ENCODE measurements around the gene ZSCAN12.
"Not testable (repeated sequence)": the region's sequence is repeated elsewhere in the genome, so short reads cannot be mapped to it uniquely, and the experiment has no call there.

Gene ZSCAN12

DNA sequence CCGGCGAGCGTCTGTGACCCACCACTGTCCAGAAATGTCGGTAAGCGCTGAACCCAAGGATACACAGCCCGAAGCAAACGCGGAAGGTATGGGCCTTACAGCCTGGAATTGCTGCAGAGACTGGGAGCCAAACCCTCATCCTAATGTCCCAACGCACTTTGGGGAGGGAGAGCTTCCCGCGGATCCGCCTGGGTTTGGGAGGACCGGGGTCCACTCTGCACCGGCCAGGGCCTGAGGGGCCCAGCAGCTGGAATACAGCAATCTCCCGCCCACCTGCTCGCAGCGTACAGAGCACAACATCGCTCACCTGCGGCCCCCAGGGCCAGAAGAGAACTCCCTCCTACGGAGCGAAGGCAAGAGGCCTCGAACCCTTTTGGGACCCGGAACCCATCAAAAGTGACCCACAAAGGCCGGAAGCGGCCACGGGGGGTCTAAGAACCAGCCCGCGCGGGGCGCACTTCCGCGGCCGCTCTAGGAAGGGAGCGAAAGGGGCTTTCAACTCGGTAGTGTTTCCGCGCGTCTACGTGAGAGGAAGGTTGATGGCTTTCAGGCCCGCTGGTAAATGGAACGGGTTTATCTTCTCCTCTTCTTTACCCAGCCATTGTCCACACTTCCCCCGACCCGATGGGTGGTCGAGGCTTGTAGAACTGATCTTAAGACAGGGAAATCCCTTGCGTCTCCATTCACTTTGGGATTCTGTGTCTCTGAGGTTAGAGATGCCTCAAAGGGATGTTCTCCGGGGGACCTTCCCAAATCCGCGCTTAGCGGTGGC, at the start of gene ZSCAN12:
TSS of gene ZSCAN12 (minus strand) at position 398 of the 772 bp plus-strand sequence. CDS start 1,342 bp downstream, outside the sequence.
- TF ChIP-seq, protein P1, sequence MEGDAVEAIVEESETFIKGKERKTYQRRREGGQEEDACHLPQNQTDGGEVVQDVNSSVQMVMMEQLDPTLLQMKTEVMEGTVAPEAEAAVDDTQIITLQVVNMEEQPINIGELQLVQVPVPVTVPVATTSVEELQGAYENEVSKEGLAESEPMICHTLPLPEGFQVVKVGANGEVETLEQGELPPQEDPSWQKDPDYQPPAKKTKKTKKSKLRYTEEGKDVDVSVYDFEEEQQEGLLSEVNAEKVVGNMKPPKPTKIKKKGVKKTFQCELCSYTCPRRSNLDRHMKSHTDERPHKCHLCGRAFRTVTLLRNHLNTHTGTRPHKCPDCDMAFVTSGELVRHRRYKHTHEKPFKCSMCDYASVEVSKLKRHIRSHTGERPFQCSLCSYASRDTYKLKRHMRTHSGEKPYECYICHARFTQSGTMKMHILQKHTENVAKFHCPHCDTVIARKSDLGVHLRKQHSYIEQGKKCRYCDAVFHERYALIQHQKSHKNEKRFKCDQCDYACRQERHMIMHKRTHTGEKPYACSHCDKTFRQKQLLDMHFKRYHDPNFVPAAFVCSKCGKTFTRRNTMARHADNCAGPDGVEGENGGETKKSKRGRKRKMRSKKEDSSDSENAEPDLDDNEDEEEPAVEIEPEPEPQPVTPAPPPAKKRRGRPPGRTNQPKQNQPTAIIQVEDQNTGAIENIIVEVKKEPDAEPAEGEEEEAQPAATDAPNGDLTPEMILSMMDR (IDR thresholded peaks at IDR 0.05; ENCODE audit: low read depth, low read length), result peak; percentile 81
- DNase-seq (ENCODE audit: extremely low read depth, low read depth), result peak; percentile 75

DNA sequence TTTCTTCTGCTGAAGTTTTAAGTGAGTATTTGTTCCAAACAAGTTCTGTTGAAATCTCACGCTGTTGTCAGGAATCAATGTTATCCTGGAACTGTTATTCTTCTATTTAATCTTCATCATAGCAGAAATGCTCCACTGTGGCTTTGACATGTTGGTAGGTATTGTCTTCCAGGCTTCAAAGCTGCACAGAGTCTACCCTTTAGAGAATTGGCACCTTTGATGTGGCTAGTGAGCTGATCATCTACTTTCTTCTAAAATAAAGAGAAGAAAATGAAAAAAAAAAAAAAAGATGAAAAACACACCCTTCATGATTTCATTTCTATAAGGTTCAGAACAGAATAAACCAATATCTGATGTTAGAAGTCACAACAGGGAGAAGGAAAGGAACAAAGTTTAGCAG, 49.5 kb upstream of the ZSCAN12 start:
- DNase-seq (ENCODE audit: extremely low read depth, low read depth), result no peak
- TF ChIP-seq, protein P1 (IDR thresholded peaks at IDR 0.05; ENCODE audit: low read depth, low read length), result no peak

DNA sequence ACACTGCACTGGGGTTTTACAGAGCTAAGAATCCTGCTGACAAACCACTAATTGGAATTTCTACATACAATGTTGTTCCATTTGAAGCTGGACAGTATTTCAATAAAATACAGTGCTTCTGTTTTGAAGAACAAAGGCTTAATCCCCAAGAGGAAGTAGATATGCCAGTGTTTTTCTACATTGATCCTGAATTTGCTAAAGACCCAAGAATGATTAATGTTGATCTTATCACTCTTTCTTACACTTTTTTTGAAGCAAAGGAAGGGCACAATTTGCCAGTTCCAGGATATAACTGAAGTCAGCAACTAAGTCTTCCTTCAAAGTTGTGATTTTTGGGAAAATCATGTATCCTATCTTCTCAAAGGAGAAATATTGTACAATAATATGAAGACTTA, 48.0 kb upstream of the ZSCAN12 start:
- DNase-seq (ENCODE audit: extremely low read depth, low read depth), result not testable (repeated sequence)

DNA sequence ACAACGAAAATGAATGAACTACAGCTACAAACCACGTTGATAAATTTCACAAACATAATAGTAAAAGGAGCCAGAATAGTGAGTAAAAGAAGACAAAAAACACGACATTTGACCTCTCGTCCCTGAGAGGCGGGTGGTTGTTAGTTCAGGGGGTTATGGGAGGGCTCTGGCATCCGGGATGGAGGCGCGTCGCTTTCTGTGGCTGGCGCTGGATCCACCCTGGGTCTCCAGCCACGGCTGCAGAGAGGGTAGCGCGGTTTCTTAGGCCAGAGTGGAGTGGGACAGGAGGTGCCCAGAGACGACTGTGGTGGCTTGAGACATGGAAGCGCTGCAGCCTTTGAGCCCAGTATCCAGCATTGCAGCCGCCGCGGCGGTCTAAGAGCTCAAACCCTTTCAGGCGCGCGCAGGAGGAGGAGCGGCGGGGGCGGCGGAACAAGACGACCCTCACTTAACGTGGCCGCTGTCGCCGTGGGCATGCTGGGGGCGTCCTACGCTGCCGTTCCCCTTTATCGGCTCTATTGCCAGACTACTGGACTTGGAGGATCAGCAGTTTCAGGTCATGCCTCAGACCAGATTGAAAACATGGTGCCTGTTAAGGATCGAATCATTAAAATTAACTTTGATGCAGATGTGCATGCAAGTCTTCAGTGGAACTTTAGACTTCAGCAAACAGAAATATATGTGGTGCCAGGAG, 47.4 kb upstream of the ZSCAN12 start:
- DNase-seq (ENCODE audit: extremely low read depth, low read depth), result no peak
- TF ChIP-seq, protein P1 (IDR thresholded peaks at IDR 0.05; ENCODE audit: low read depth, low read length), result no peak

DNA sequence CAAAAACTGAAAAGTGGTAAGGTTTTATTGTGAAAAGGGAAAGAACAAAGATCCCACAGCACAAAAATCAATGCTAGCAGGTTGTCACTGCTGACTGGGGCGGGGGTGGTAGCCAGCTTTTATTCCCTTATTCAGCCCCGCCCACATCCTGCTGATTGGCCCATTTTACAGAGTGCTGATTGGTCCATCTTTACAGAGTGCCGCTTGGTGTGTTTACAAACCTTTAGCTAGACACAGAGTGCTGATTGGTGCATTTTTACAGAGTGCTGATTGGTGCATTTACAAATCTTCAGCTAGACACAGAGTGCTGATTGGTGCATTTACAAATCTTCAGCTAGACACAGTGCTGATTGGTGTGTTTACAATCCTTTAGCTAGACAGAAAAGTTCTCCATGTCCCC, 45.2 kb upstream of the ZSCAN12 start:
- DNase-seq (ENCODE audit: extremely low read depth, low read depth), result not testable (repeated sequence)

DNA sequence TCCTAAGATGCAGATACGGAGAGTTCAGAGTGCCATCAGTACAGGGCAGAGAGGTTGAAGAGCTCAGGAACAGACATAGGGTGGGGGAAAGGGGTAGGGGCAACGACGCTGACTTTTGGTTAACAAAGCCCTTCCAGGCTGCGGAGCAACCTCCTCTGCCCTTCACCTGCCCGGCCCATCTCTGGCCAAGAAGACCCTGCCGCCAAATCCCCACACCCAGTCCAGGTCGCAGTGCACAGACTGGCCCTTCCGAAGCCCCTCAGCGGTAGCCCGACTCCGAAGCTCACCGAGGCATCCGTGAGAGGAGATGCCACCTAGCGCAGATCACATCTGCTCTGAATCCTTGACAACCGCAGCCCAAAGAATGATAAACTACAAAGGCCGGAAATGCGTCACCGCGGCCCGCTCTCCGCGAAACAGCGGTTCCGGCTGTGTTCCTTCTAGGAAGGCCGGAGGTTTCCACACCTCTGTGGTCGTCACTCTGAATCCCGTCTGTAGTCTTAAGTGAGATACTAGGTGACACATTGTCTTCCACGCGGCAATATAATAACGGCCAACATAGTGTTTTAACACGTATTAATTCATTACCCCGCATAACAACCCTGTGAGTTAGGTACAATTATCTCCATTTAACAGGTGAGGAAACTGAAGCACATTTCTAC, 43.7 kb upstream of the ZSCAN12 start, which contains the start of gene ZSCAN23:
TSS of gene ZSCAN23 (minus strand) at position 380 of the 662 bp plus-strand sequence. CDS start 7,225 bp downstream, outside the sequence.
- peak; percentile 60 for DNase-seq (ENCODE audit: extremely low read depth, low read depth)
- TF ChIP-seq, protein P1 (IDR thresholded peaks at IDR 0.05; ENCODE audit: low read depth, low read length), result no peak

DNA sequence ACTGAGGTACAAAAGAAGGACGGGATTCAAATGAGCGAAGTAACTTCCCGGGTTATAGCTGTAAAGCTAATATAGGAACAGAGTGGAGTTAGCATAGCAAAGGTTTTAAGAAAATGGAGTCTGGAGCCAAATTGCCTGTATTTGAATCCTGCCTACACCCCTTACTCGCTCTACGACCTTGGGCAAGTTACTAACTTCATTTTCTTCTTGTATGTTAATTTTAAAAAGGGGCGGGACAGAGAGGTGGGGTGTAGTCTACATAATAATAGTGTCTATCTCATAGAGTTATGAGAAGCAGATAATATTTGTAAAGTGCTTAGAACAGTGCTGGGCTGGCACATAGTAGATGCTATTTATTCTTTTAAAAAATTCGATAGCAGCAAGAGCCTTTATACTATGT, 43.0 kb upstream of the ZSCAN12 start:
- DNase-seq (ENCODE audit: extremely low read depth, low read depth), result no peak
- TF ChIP-seq, protein P1 (IDR thresholded peaks at IDR 0.05; ENCODE audit: low read depth, low read length), result no peak

DNA sequence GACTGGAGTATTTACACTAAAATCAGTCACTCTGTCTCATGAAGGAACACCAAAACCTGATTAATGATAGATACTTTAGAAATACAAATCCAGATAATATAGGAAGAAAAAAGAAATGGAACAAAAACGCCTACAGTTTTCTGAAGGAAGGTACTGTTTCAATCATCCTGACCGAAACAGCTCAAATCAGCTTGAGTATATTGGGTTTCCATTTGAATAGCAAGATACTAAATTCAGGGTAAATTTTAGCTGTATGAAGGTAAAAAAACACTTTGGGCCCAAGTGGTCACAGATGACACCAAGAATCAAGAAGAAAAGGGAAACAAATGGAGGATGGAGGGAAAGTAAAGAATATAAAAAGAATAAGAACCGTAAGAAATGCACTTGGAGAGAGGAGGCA, 36.9 kb upstream of the ZSCAN12 start:
- TF ChIP-seq, protein P1 (IDR thresholded peaks at IDR 0.05; ENCODE audit: low read depth, low read length), result no peak

More for the DNA sequence above, 36.9 kb upstream of the ZSCAN12 start:
- DNase-seq (ENCODE audit: extremely low read depth, low read depth), result no peak
